Chondrocyte (in vitro differentiated cells): ENCODE measurements around the gene ZCCHC17. TPM values are rescaled to one million over a fixed set of nuclear protein-coding genes. Genes with fewer than 3 reads are reported as not detected.

Source experiments
- DNase-seq: peaks from one replicate; pipeline ENCODE4 v3.0.0; 2021; ENCODE audit warnings: mixed read lengths, low spot score
- H3K27ac Mint-ChIP-seq: one replicate; pipeline ENCODE4 v1.8.0; 2021; ENCODE audit warnings: mild to moderate bottlenecking, moderate library complexity, mixed read lengths; ENCODE audit not compliant: unreplicated experiment
- H3K27me3 Mint-ChIP-seq: 2 replicates; pipeline ENCODE4 v1.8.0; 2021; ENCODE audit warnings: low read depth, mixed read lengths
- H3K36me3 Mint-ChIP-seq: 2 replicates; pipeline ENCODE4 v1.8.0; 2021; ENCODE audit warnings: low read depth, mixed read lengths
- H3K4me1 Mint-ChIP-seq: 2 replicates; pipeline ENCODE4 v1.8.0; 2021; ENCODE audit warnings: low read depth, mild to moderate bottlenecking, mixed read lengths
- H3K4me3 Mint-ChIP-seq: one replicate; pipeline ENCODE4 v1.8.0; 2021; ENCODE audit warnings: mild to moderate bottlenecking, moderate library complexity, mixed read lengths; ENCODE audit not compliant: unreplicated experiment
- H3K9me3 Mint-ChIP-seq: 2 replicates; pipeline ENCODE4 v1.8.0; 2021; ENCODE audit warnings: low read depth, mixed read lengths
- total RNA-seq: library from RNA; stranded (reverse); gene quantifications from 3 replicates; pipeline ENCODE4 v1.2.1, GENCODE V29; 2021
- TF ChIP-seq, protein P1 (sequence below): fragments of 200-600 bp; sonication (generic); IDR thresholded peaks from 2 replicates; pipeline ENCODE4 v1.5.0; 2021; ENCODE audit warnings: antibody characterized with exemption, mild to moderate bottlenecking, moderate library complexity

Gene ZCCHC17
- total RNA-seq, 1 donor from 2014 or later = 31.1 TPM

DNA sequence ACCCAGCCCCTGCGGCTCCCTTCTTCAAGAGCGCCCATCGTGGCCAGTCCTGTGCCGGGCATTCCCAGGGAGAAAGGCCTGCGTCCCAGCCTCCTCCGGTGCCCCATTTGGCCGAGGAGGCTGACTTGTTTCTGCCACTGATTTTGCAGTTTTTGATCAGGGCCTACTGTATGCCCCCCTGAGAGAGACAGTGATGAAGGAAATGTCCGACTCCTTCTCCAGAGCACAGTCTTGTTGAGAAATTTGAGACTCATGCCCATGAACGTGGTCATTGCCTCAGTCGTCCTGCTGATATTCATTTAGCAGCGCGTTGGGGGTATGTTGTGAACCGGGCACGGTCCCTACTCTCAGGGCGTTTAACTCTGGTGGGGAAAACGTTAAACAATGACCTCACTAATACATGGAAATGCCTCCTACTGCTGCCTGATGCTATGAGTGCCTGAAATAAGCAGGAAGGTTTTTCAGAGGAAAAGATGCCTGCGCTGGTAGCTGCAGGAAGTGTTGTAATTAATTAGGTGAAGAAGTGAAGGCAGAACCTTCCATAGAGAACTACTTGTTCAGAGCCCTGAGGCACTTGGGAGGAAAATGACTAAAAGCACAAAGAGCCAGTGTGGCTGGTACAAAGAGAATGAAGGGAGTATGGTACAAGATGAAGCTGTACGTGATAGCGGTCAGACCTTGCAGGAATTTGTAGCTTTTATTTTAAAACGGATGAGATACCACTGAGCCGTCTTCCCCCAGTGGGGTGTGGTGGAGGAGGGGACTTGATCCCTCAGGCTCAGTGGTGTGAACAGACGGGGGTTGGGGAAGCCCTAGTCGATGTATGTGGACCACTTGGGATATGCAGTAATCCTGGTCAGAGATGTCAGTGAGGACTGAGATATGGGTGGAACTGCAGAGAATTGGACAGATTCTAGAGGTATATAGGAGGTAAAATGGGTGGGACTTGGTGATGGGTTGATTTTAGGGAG lies 730 bp downstream of the ZCCHC17 start:
- no peak for DNase-seq
- H3K27me3 Mint-ChIP-seq = no peaks in the 10 kb centered on the region
- TF ChIP-seq, protein P1, sequence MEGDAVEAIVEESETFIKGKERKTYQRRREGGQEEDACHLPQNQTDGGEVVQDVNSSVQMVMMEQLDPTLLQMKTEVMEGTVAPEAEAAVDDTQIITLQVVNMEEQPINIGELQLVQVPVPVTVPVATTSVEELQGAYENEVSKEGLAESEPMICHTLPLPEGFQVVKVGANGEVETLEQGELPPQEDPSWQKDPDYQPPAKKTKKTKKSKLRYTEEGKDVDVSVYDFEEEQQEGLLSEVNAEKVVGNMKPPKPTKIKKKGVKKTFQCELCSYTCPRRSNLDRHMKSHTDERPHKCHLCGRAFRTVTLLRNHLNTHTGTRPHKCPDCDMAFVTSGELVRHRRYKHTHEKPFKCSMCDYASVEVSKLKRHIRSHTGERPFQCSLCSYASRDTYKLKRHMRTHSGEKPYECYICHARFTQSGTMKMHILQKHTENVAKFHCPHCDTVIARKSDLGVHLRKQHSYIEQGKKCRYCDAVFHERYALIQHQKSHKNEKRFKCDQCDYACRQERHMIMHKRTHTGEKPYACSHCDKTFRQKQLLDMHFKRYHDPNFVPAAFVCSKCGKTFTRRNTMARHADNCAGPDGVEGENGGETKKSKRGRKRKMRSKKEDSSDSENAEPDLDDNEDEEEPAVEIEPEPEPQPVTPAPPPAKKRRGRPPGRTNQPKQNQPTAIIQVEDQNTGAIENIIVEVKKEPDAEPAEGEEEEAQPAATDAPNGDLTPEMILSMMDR = no peak
- no peaks in the 10 kb centered on the region for H3K9me3 Mint-ChIP-seq
- H3K4me1 Mint-ChIP-seq = peaks cover 23% of the 10 kb centered on the region
- no peak overlapping the region for H3K27ac Mint-ChIP-seq
- peaks cover 9% of the 10 kb centered on the region for H3K36me3 Mint-ChIP-seq
- no peak overlapping the region for H3K4me3 Mint-ChIP-seq

GRCh38 chr1:31299365-31299764 lies 2.5 kb downstream of the ZCCHC17 start:
- Mint-ChIP-seq H3K4me3 (no peak overlapping the region), H3K27ac (no peak overlapping the region), H3K27me3 (no peaks in the 10 kb centered on the region), H3K9me3 (no peaks in the 10 kb centered on the region), H3K36me3 (no peaks in the 10 kb centered on the region), H3K4me1 (peaks cover 35% of the 10 kb centered on the region)
- TF ChIP-seq, protein P1 = no peak
- DNase-seq = no peak

- no peaks in the 10 kb centered on the region for H3K27me3 Mint-ChIP-seq
- peaks cover 35% of the 10 kb centered on the region for H3K4me1 Mint-ChIP-seq
- H3K9me3 Mint-ChIP-seq = no peaks in the 10 kb centered on the region
- no peak overlapping the region for H3K4me3 Mint-ChIP-seq
- TF ChIP-seq, protein P1 = no peak
- no peaks in the 10 kb centered on the region for H3K36me3 Mint-ChIP-seq
- no peak for DNase-seq
- H3K27ac Mint-ChIP-seq = no peak overlapping the region
Measured at GRCh38 chr1:31300193-31300592, 3.4 kb downstream of the ZCCHC17 start.

DNA sequence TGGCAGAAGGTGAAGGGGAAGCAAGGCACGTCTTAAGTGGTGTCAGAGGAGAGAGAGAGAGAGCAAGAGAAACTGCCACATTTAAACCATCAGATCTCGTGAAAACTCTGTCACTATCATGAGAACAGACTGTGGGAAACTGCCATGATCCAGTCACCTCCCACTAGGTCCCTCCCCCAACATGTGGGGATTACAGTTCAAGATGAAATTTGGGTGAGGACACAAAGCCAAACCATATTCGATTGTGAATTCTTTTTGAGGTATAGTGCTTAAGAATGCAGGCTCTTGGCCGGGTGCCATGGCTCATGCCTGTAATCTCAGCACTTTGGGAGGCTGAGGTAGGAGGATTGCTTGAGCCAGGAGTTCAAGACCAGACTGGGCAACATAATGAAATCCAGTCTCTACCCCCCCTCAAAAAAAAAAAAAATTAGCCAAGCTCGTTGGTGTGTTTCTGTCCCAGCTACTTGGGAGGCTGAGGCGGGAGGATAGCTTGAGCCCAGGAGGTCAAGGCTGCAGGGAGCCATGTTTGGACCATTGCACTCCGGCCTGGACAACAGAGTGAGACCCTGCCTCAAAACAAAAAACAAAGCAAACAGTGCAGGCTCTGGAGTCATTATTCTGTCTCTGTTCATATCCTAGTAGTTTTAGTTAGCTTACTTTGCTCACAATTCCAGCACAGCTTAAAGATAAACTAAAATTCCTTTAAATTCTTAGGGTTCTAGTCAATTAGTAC lies 6.0 kb downstream of the ZCCHC17 start:
- DNase-seq = no peak
- TF ChIP-seq, protein P1 = no peak
- no peaks in the 10 kb centered on the region for H3K36me3 Mint-ChIP-seq
- no peaks in the 10 kb centered on the region for H3K9me3 Mint-ChIP-seq
- no peak overlapping the region for H3K4me3 Mint-ChIP-seq
- peak overlapping the region; percentile 25 for H3K27ac Mint-ChIP-seq
- no peaks in the 10 kb centered on the region for H3K27me3 Mint-ChIP-seq
- H3K4me1 Mint-ChIP-seq = peaks cover 48% of the 10 kb centered on the region

GRCh38 chr1:31306278-31306677 lies 9.4 kb downstream of the ZCCHC17 start:
- Mint-ChIP-seq H3K4me1 (peaks cover 33% of the 10 kb centered on the region), H3K4me3 (no peak overlapping the region), H3K36me3 (peaks cover 14% of the 10 kb centered on the region), H3K9me3 (no peaks in the 10 kb centered on the region), H3K27ac (peak overlapping the region; percentile 95), H3K27me3 (no peaks in the 10 kb centered on the region)
- no peak for DNase-seq
- TF ChIP-seq, protein P1 = no peak
